ENCODE measurements around the gene EPC1. TPM values are rescaled to one million over a fixed set of nuclear protein-coding genes. Genes with fewer than 3 reads are reported as not detected.

EPC1 gene
- total and polyA plus RNA-seq, 9 of the 15 experiments (the other 6 are each of a cell fraction or from before 2014, with no cell fraction given), result 7.0 to 43.6 (median 16.1) TPM

DNA sequence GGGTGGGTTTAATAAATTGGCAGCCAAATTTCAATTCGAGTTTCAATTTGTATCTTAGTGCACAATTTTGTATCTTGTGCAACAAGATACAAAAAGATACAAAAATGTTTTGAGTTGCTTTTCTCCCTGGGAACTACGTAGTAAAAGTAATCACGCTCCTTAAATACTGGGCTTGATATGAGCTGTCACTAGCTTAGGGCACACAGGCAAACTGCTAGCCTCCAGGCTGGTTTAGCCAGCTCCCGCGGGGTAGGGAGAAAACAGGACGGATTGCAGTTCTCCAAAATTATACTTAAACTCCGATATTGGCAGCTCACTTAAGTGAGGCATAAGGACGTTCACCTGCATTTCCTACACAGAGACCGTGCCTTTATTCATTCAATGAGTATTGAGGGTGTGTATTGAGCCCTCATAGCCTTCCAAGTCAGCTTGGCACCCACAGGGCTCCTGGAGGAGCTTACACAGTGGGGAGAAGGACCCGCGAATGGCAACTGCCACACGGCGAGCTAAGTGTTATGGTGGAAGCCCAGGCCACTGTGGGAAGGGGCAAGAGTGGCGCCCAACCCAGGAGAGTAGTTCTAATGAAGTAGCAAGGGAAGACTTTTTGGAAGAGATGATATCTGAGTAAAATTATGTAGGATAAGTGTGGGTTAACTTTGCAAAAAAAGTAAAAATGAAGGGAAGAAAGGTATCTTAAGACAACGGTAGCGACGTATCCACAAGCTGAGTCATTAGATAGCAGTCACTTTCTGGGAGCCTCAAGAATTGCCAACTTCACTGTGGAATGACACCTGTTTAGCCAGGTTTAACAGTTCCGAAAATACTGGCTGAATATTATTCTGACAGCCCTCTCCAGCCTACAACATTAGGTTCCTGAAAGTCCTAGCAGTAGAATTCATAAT is 1.6 kb upstream of the EPC1 start (continued):
- TF ChIP-seq, protein P1, sequence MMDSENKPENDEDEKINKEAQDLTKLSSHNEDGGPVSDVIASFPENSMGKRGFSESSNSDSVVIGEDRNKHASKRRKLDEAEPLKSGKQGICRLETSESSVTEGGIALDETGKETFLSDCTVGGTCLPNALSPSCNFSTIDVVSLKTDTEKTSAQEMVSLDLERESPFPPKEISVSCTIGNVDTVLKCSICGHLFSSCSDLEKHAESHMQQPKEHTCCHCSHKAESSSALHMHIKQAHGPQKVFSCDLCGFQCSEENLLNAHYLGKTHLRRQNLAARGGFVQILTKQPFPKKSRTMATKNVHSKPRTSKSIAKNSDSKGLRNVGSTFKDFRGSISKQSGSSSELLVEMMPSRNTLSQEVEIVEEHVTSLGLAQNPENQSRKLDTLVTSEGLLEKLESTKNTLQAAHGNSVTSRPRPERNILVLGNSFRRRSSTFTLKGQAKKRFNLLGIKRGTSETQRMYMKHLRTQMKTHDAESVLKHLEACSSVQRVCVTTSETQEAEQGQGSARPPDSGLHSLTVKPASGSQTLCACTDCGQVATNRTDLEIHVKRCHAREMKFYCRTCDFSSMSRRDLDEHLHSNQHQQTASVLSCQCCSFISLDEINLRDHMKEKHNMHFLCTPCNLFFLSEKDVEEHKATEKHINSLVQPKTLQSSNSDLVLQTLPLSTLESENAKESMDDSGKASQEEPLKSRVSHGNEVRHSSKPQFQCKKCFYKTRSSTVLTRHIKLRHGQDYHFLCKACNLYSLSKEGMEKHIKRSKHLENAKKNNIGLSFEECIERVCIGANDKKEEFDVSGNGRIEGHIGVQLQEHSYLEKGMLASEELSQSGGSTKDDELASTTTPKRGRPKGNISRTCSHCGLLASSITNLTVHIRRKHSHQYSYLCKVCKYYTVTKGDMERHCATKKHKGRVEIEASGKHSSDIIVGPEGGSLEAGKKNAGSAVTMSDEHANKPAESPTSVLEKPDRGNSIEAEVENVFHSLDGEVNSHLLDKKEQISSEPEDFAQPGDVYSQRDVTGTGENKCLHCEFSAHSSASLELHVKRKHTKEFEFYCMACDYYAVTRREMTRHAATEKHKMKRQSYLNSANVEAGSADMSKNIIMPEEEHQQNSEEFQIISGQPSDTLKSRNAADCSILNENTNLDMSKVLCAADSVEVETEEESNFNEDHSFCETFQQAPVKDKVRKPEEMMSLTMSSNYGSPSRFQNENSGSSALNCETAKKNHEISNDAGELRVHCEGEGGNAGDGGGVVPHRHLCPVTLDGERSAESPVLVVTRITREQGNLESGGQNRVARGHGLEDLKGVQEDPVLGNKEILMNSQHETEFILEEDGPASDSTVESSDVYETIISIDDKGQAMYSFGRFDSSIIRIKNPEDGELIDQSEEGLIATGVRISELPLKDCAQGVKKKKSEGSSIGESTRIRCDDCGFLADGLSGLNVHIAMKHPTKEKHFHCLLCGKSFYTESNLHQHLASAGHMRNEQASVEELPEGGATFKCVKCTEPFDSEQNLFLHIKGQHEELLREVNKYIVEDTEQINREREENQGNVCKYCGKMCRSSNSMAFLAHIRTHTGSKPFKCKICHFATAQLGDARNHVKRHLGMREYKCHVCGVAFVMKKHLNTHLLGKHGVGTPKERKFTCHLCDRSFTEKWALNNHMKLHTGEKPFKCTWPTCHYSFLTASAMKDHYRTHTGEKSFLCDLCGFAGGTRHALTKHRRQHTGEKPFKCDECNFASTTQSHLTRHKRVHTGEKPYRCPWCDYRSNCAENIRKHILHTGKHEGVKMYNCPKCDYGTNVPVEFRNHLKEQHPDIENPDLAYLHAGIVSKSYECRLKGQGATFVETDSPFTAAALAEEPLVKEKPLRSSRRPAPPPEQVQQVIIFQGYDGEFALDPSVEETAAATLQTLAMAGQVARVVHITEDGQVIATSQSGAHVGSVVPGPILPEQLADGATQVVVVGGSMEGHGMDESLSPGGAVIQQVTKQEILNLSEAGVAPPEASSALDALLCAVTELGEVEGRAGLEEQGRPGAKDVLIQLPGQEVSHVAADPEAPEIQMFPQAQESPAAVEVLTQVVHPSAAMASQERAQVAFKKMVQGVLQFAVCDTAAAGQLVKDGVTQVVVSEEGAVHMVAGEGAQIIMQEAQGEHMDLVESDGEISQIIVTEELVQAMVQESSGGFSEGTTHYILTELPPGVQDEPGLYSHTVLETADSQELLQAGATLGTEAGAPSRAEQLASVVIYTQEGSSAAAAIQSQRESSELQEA (IDR thresholded peaks at IDR 0.05; ENCODE audit: low read depth), result no peak
- TF ChIP-seq CHD4 (IDR thresholded peaks at IDR 0.05; ENCODE audit: insufficient read depth, insufficient replicate concordance, low read depth, low read length, poor library complexity, severe bottlenecking) (no peak), ID3 (CRISPR knock-in tag; IDR thresholded peaks at IDR 0.05) (no peak), ID3 (tag; IDR thresholded peaks at IDR 0.05) (no peak), ARHGAP35 (IDR thresholded peaks at IDR 0.05; ENCODE audit: partially characterized antibody) (no peak), YBX1 (IDR thresholded peaks at IDR 0.05) (no peak), WHSC1 (IDR thresholded peaks at IDR 0.05; ENCODE audit: low read length) (no peak), ZNF217 (CRISPR knock-in tag; IDR thresholded peaks at IDR 0.05) (no peak), FOXK1 (CRISPR knock-in tag; IDR thresholded peaks at IDR 0.05; ENCODE audit: borderline replicate concordance) (no peak), SMAD4 (CRISPR knock-in tag; conservative IDR thresholded peaks at IDR 0.05) (no peak), SREBF1 (IDR thresholded peaks at IDR 0.05; ENCODE audit: borderline replicate concordance, low read depth, low read length) (no peak), NUFIP1 (IDR thresholded peaks at IDR 0.05; ENCODE audit: partially characterized antibody) (no peak), ZC3H8 (IDR thresholded peaks at IDR 0.05) (no peak), ZNF12 (CRISPR knock-in tag; IDR thresholded peaks at IDR 0.05) (no peak), SIN3B (IDR thresholded peaks at IDR 0.05; ENCODE audit: low read depth) (no peak), NCOA4 (IDR thresholded peaks at IDR 0.05; ENCODE audit: partially characterized antibody) (no peak), MCM2 (IDR thresholded peaks at IDR 0.05; ENCODE audit: low read depth) (no peak), ARNT (IDR thresholded peaks at IDR 0.05) (no peak), ZNF75A (CRISPR knock-in tag; IDR thresholded peaks at IDR 0.05) (no peak)
- TF ChIP-seq, protein P2, sequence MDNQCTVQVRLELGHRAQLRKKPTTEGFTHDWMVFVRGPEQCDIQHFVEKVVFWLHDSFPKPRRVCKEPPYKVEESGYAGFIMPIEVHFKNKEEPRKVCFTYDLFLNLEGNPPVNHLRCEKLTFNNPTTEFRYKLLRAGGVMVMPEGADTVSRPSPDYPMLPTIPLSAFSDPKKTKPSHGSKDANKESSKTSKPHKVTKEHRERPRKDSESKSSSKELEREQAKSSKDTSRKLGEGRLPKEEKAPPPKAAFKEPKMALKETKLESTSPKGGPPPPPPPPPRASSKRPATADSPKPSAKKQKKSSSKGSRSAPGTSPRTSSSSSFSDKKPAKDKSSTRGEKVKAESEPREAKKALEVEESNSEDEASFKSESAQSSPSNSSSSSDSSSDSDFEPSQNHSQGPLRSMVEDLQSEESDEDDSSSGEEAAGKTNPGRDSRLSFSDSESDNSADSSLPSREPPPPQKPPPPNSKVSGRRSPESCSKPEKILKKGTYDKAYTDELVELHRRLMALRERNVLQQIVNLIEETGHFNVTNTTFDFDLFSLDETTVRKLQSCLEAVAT (IDR thresholded peaks at IDR 0.05), result no peak

All from K562 (cell line).